Lower leg skin (tissue), 4 donors: ENCODE measurements around the gene MTMR12. TPM values are rescaled to one million over a fixed set of nuclear protein-coding genes. Genes with fewer than 3 reads are reported as not detected.

ENCODE experiments used
- DNase-seq, 2 donors: peaks; one replicate each; pipeline ENCODE4 v3.0.0-alpha.2; 2019; ENCODE audit warnings: low spot score in 2 of 2
- H3K4me3 ChIP-seq: fragments of 200-600 bp; sonication (generic); 2 replicates; pipeline ENCODE4 v1.5.1; 2017; ENCODE audit warnings: mild to moderate bottlenecking, low read depth; ENCODE audit not compliant: poor library complexity, severe bottlenecking
- CTCF ChIP-seq, 3 donors: fragments of 450-650 bp; IDR thresholded peaks; one replicate each; pipeline ENCODE4 v1.5.1; 2016; ENCODE audit warnings: antibody characterized with exemption in 3 of 3, mild to moderate bottlenecking in 3 of 3, moderate library complexity in 2 of 3
- POLR2A ChIP-seq, 2 donors: fragments of 450-650 bp; IDR thresholded peaks; one replicate each; pipeline ENCODE4 v1.6.1; 2016 to 2017; ENCODE audit warnings: antibody characterized with exemption in 2 of 2, mild to moderate bottlenecking in 1 of 2, moderate library complexity in 1 of 2
- WGBS, 2 donors: methylation state at CpG; one replicate each; pipeline ENCODE4 v1.1.5; 2018; 5-methylcytosine and 5-hydroxymethylcytosine counted together
- intact Hi-C: fragments of 100-400 bp; cut with DNase I; formaldehyde crosslinking; loops from one replicate; pipeline ENCODE4 v1.15.0; 2023; ENCODE audit warnings: low total_unique reads
- total RNA-seq, 4 donors: library from RNA; depleted of rRNA; stranded (reverse); fragments of >200 nt; gene quantifications; one replicate each; pipeline ENCODE4 v1.1.0, GENCODE V29; 2016

MTMR12 gene
- 10 to 100 TPM; 23.1 to 36.2 (median 33.4) TPM for total RNA-seq

- TF ChIP-seq CTCF (IDR thresholded peaks at IDR 0.05): no peak
- peak in 1 of 2 donors; percentile 8 for TF ChIP-seq POLR2A (IDR thresholded peaks at IDR 0.05)
- intact Hi-C loops: no loop called here
- WGBS, 2 donors: 0 to 1% methylated on average over 36 to 58 of the region's 83 CpGs
- peak; percentile 99 to 100 for DNase-seq
- H3K4me3 ChIP-seq: peak within 1 kb of the TSS; percentile 98
Measured at GRCh38 chr5:32312595-32313332, at the start of gene MTMR12. Gene MTMR12 (minus strand): TSS chr5:32312939. CDS start chr5:32312838, 101 bp downstream.

GRCh38 chr5:32362527-32362926, 49.8 kb upstream of the MTMR12 start:
- TF ChIP-seq CTCF (IDR thresholded peaks at IDR 0.05) (no peak), POLR2A (IDR thresholded peaks at IDR 0.05) (no peak)
- DNase-seq: no peak
- intact Hi-C loops: no loop called here
- 92 to 94% methylated on average over 4 of the region's 4 CpGs for WGBS, 2 donors
- no peak overlapping the region for H3K4me3 ChIP-seq

GRCh38 chr5:32360906-32361305, 48.2 kb upstream of the MTMR12 start:
- WGBS, 2 donors: 81 to 88% methylated on average over 4 of the region's 4 CpGs
- TF ChIP-seq CTCF (IDR thresholded peaks at IDR 0.05): no peak
- no peak for TF ChIP-seq POLR2A (IDR thresholded peaks at IDR 0.05)

GRCh38 chr5:32358611-32359010, 45.9 kb upstream of the MTMR12 start:
- intact Hi-C loops: no loop called here
- no peak overlapping the region for H3K4me3 ChIP-seq
- WGBS, 2 donors: 84 to 98% methylated on average over 6 of the region's 6 CpGs
- no peak for TF ChIP-seq CTCF (IDR thresholded peaks at IDR 0.05)
- TF ChIP-seq POLR2A (IDR thresholded peaks at IDR 0.05): no peak
- no peak for DNase-seq

More at GRCh38 chr5:32360906-32361305, 48.2 kb upstream of the MTMR12 start:
- no peak for DNase-seq
- intact Hi-C loops: no loop called here
- no peak overlapping the region for H3K4me3 ChIP-seq

GRCh38 chr5:32357658-32358057, 44.9 kb upstream of the MTMR12 start:
- H3K4me3 ChIP-seq: no peak overlapping the region
- TF ChIP-seq CTCF (IDR thresholded peaks at IDR 0.05) (no peak), POLR2A (IDR thresholded peaks at IDR 0.05) (no peak)
- intact Hi-C loops: no loop called here
- no peak for DNase-seq

- intact Hi-C loops: no loop called here
- H3K4me3 ChIP-seq: no peak overlapping the region
- 67 to 71% methylated on average over 4 of the region's 4 CpGs for WGBS, 2 donors
- no peak for DNase-seq
- TF ChIP-seq POLR2A (IDR thresholded peaks at IDR 0.05): no peak
- TF ChIP-seq CTCF (IDR thresholded peaks at IDR 0.05): no peak
Measured at GRCh38 chr5:32355686-32356085, 42.9 kb upstream of the MTMR12 start.
